GM18511 (cell line): Measurements from ENCODE around the gene DLG2.
A peak's percentile ranks its signal among the peaks of the same experiment; 100 is the strongest.
"Not testable (repeated sequence)": the region's sequence is repeated elsewhere in the genome, so short reads cannot be mapped to it uniquely, and the experiment has no call there.

Experiments used
- ATAC-seq: cut with Tn5 transposase; IDR thresholded peaks from one replicate; pipeline ENCODE4 v1.9.1; 2021; ENCODE audit warnings: mild to moderate bottlenecking, moderate library complexity; ENCODE audit not compliant: unreplicated experiment

Gene DLG2

DNA sequence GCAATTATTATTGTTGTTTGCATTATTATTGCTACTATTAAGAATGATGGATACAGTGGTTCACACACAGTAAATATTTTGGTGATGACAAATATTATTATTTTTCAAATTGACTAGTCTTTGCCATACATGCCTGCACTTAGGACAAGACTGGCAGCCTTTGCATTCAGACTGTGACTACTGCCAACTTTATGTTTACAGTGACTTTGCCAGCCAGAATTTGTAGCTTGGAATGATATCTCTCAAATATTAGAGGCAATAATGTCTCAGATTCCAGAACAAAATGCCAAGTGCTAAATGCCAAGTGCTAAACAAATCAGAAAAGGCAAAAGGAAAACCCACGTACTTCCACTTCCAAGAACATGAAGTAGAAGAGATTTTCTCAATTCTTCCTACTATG, 823.1 kb downstream of the DLG2 start:
- no peak for ATAC-seq

DNA sequence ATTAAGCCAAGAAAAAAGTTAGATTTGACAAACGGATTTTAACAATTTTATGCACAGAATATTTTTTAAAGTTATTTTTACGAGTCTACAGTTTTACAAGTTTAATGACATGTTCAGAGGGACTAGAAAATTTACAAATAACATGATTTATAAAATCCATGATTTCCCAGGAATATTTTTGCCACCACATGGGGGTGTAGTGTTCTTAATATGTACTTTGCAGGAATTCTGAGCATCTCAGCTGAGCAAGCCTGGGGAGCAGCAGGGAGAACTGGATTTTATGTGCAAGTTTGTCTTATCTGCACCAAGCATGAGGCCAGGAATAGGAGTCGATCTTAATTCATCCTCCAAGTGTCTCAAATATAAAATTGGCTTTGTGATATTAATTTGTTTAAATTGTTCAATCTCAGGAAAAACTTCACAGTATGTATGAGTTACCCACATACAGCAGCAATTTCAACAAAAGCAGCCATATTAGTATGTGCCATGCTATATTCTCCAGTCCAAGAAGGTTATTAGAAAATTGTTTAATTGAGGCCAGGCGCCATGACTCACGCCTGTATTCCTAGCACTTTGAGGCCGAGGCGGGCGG, 826.3 kb downstream of the DLG2 start:
- no peak for ATAC-seq

DNA sequence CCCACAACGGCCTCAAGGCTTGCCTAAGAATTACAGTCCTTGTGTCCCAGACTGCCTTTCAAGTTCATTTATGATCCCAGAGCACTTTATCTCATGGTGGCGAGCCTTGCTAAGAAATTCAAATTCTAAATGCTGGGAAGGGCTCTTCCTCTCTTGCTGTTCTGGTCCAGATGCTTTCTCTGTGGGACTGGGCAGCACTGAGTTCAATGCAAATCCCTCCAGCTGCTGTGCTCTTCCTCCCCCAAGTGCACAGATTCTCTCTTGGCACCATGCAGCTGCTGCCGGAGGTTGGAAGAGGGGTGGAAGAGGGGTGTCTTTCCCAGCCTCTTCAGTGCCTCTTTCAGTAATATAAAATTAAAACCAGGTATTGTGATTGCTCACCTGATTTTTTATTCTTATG, 828.0 kb downstream of the DLG2 start:
- no peak for ATAC-seq

DNA sequence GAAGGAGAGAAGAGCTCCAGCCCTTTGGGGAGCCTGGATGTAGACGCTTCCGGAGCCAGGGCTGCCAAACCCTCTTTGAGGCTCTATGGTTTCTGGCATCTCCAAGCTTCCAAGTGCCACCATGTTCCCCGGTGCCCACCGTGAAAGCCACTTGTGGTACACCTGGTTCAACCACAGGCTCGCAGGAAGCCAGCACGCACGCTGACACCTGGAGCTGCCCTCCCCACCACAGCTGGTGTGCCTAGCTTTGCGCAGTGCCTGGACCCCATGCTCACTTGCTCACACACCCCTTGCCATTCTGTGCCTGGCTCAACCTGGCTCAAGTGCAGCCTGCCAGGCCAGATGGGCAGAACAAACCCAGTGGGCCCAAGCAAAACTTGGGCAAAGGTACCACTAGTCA, 831.4 kb downstream of the DLG2 start:
- ATAC-seq: no peak

GRCh38 chr11:84794663-84795443, 832.3 kb downstream of the DLG2 start:
- ATAC-seq: no peak

- no peak for ATAC-seq
Observed at GRCh38 chr11:84793318-84793717, 833.8 kb downstream of the DLG2 start.

DNA sequence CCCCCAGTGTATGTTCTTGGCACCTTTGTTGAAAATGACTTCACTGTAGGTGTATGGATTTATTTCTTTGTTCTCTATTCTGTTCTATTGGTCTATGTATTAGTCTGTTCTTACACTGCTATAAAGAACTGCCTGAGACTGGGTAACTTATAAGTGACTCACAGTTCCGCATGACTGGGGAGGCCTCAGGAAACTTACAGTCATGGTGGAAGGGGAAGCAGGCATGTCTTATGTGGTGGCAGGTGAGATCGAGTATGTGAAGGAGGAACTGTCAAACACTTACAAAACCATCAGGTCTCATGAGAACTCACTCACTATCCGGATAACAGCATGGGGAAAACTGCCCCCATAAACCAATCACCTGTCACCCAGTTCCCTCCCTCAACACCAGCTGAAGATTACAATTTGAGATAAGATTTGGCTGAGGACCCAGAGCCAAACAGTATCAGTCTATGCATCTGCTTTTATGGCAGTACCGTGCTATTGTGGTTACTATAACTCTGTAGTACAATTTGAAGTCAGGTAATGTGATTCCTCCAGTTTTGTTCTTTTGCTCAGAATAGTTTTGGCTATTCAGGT, 836.2 kb downstream of the DLG2 start:
- no peak for ATAC-seq

DNA sequence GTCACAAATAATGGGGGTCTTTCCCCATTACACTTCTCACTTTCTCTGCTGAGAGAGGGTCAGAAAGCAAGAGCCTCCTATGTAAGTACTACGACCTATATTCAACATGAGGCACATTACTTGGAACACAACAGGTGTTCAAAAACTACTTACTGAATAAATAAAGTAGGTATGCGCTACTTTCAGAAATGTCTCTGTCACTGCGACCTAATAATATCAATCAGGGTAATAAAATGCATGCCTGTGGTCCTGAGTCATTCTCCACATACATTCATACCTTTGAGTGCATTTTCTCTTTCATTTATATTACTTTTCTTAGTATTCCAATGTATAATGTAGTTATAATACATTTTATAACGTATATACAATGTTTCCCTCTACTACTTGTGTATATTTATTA, 838.9 kb downstream of the DLG2 start:
- no peak for ATAC-seq

GRCh38 chr11:84784158-84784557, 843.0 kb downstream of the DLG2 start:
- not testable (repeated sequence) for ATAC-seq

GRCh38 chr11:84780689-84781293, 846.4 kb downstream of the DLG2 start:
- peak; percentile 54 for ATAC-seq

GRCh38 chr11:84775503-84775902, 851.6 kb downstream of the DLG2 start:
- no peak for ATAC-seq

DNA sequence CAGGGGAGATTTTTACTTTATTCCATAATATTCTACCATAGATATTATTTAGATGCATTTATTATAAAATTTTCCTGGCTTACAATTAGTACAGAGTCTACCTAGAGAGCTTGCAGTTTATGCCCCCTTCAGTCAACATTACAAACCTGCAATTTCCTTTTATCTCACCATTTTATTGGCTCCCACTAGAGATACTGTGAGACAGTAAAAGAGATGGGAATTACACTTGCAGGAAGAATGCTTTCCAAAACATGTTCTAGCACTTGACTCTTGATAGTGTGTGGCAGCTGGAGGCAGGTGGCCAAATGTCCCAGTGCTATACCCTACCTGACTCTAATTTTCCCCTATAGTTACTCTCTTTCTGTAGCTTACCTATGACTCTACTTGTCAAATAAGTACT, 863.2 kb downstream of the DLG2 start:
- no peak for ATAC-seq

DNA sequence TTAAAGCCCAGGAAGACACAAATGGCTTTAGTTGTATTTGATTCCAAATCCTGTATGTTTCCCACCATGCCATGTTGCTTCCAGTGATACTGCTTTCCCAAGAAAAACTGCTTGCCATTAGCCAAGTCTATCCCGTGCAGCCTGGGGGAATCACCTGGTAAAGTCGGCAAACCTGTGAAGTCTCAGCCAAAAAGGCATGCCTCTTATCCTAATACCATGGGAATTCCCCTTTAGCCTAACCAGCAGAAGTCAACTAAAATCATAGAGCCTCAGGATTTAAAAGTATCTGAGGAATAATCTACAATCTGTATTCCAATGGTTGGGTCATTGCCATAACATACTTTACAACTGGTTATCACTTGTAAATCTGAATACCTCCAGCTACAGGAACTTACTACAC, 869.4 kb downstream of the DLG2 start:
- no peak for ATAC-seq

DNA sequence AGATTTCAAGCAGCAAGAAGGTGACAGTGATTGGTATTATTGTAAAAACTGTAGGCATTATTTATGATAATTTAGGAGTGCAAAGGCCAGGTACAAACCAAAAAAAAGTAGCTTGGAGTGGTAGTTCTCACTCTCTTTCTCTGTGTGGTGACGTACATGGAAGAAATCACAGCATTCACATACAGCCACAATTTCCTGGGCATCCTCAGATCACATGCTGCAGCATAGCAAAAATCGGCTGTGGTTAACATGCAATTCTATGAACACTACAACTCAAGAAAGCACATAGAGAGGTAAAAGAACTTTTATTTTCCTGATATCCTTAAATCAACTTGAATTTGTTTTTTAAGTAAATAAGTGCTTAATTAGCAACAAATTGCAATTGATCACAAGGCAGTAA, 875.8 kb downstream of the DLG2 start:
- no peak for ATAC-seq

DNA sequence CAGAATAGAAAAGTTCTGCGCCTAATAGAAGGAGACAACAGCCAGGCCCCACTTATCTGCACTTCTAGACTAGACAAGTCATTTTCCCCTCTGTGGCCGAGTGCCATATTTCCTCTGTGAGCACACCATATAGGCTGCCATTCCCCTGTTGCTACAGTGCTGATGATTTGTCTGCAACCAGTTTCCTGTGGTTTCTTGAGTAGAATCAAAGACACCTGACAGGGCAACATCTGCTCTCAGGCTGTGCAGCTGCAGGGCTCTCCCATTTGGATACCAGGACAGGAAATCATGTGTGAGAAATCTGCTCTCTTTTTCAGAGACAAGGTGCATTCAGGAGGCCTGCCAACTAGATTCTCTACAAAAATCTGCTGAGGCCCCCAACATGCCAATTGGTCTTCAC, 879.3 kb downstream of the DLG2 start:
- ATAC-seq: no peak

DNA sequence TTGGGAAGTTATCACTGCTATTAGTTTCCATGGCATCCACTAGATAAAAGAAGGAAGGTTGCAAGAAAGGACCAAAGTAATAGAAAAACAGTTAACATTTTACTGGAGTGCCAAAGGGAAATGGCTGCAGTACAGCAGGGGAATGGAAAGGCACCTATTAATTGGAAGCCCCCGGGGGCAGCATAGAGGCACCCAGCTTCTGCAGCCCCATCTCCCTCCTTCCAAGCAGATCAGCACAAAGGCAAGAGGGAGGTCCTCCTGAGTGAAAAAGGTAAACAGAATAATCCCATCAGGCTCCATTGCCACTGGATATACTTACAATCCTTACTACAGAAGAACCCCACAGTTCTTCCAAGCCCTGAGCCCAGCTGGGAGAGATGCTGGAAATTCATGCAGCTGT, 887.1 kb downstream of the DLG2 start:
- no peak for ATAC-seq

GRCh38 chr11:84724256-84724655, 902.9 kb downstream of the DLG2 start:
- ATAC-seq: no peak

DNA sequence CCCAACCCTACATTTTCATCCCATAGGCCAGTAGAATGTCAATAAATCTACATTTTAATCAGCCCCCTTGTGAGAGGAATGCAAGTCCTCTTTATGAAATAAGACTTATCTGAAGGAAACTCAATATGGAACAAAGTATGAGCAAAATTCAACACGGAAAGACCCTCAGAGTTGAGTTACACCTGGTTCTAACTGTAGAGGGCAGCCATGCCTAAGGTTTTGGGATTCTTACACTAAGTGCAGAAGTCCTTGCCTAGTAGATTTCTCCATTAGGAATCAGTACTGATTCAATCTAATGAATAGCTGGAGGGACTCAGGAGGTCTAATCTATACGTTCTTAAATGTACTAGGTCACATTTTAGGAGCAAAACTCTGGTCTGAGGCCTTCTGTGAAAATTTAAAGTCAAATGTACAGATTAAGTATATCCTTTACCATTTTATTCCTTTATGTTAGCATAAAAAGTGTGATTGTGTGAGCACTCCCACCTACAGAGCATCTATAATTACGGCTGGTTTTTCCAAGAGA, 904.5 kb downstream of the DLG2 start:
- no peak for ATAC-seq

DNA sequence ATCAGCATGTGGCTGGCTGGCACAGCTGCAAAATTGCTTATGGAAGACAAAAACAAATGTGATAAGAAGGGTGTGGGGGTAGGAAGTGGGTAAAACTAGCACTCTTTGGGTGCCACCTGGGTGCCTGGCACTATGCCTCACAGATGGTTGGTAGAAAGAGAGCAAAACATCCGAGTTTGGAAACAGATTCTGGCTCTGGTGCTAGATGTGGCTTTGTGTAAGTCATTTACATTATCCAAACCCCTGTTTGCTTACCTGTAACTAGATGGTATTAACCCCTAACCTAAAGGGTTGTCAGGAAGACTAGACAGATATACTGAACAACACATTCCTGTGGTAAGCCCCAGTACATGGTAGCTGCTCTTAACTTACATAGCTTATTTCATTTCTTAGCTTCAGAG, 905.6 kb downstream of the DLG2 start:
- ATAC-seq: no peak

DNA sequence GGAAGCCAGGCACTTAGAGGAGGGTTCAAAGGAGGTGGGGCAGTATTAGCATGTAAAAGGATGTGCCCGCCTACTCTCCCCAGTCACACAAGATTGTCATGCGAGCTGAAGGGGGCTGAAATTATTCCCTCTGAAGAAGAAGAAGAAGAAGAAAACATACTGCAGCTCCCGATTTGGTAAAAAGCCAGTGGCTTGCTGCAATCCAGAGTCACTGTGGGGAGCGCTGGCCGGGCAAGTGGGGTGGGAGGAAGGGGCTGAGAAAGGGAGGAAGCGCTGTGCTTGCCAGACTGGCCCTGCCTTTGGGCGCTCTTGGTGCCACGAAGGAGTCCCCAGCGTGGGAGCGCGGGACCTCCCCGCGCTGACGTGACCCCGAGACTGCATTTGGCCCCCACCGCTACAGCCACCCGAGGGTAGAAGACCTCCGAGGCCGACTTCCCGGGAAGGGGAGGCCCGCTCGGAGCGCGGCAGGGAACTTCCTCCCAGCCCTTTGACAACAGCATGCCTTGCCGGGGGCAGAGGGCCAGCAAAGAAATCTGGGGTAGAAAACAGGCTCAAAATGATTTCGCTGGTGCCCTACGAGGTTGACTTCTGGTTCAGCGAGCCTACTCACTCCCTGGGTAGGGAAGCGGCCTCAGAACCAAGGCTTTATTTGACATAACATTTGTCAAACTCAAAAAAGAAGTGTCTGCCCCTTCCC, 906.3 kb downstream of the DLG2 start:
- no peak for ATAC-seq

- ATAC-seq: no peak
Observed at GRCh38 chr11:84719935-84720577, 907.1 kb downstream of the DLG2 start.
